Esophagus squamous epithelium (tissue), 5 donors: ENCODE results near the gene DHX8. TPM values are rescaled to one million over a fixed set of nuclear protein-coding genes. Genes with fewer than 3 reads are reported as not detected.
A peak's percentile ranks its signal among the peaks of the same experiment; 100 is the strongest.
"Not testable (repeated sequence)": the region's sequence is repeated elsewhere in the genome, so short reads cannot be mapped to it uniquely, and the experiment has no call there.

Source experiments
- DNase-seq: peaks from one replicate; lab custom pipeline; 2025; lab: John Stamatoyannopoulos, UW
- H3K27ac ChIP-seq, 4 donors: fragments of 200-600 bp; sonication (generic); one replicate each; pipeline ENCODE4 v1.5.1; 2016 to 2019; ENCODE audit warnings: mild to moderate bottlenecking in 1 of 4
- H3K27me3 ChIP-seq, 4 donors: fragments of 200-600 bp; sonication (generic); 1 replicate in 3 of 4; 2 replicates in 1 of 4; pipeline versions ENCODE4 v1.5.1 to v1.6.0; 2017 to 2021; ENCODE audit warnings: antibody characterized with exemption in 1 of 4
- H3K36me3 ChIP-seq, 3 donors: fragments of 200-600 bp; sonication (generic); one replicate each; pipeline ENCODE4 v1.5.1; 2016 to 2019
- H3K4me1 ChIP-seq, 3 donors: fragments of 200-600 bp; sonication (generic); one replicate each; pipeline ENCODE4 v1.5.1; 2017 to 2019
- H3K4me3 ChIP-seq, 4 donors: fragments of 200-600 bp; sonication (generic); 1 replicate in 3 of 4; 2 replicates in 1 of 4; pipeline ENCODE4 v1.5.1; 2016 to 2019; ENCODE audit warnings: mild to moderate bottlenecking in 2 of 4, moderate library complexity in 1 of 4
- H3K9me3 ChIP-seq, 3 donors: fragments of 200-600 bp; sonication (generic); one replicate each; pipeline ENCODE4 v1.5.1; 2016 to 2019
- CTCF ChIP-seq, 6 experiments: fragments of 450-650 bp in 4 of 6; fragments of 200-600 bp in 2 of 6; sonication (generic) in 2 of 6; IDR thresholded peaks; one replicate each; pipeline ENCODE4 v1.5.1; 2016 to 2019; ENCODE audit warnings: antibody characterized with exemption in 6 of 6, mild to moderate bottlenecking in 4 of 6, moderate library complexity in 4 of 6
- POLR2A ChIP-seq, 4 donors: fragments of 450-650 bp; IDR thresholded peaks; one replicate each; pipeline ENCODE4 v1.6.1; 2017; ENCODE audit warnings: antibody characterized with exemption in 4 of 4, mild to moderate bottlenecking in 4 of 4, moderate library complexity in 3 of 4
- WGBS, 2 donors: methylation state at CpG; one replicate each; pipeline ENCODE4 v1.1.5; 2018; 5-methylcytosine and 5-hydroxymethylcytosine counted together
- intact Hi-C: fragments of 100-400 bp; cut with DNase I; formaldehyde crosslinking; loops from one replicate; pipeline ENCODE4 v1.15.0; 2022
- total RNA-seq, 4 donors: library from RNA; depleted of rRNA; stranded (reverse); fragments of >200 nt; gene quantifications; one replicate each; pipeline ENCODE4 v1.1.0, GENCODE V29; 2016
- donor health status: DM: yes; HTN: yes; CAD: no.

The DHX8 gene
- total RNA-seq, 4 donors from 2014 or later: 28.1 to 32.3 (median 31.0) TPM

GRCh38 chr17:43469145-43469544 lies 14.6 kb upstream of the DHX8 start:
- Histone ChIP-seq H3K36me3 (no peaks in the 10 kb centered on the region), H3K4me3 (no peak overlapping the region), H3K27ac (peak overlapping the region; percentile 76 to 92 (median 87)), H3K27me3 (no peaks in the 10 kb centered on the region), H3K9me3 (no peaks in the 10 kb centered on the region), H3K4me1 (peaks cover 9 to 64% (median 37%) of the 10 kb centered on the region in 3 donors)
- intact Hi-C loops: no loop called here
- no peak for DNase-seq
- no peak for TF ChIP-seq CTCF (IDR thresholded peaks at IDR 0.05)
- peak in 2 of 4 donors; percentile 4 to 8 for TF ChIP-seq POLR2A (IDR thresholded peaks at IDR 0.05)
- WGBS, 2 donors: 35 to 45% methylated on average over 4 of the region's 4 CpGs

GRCh38 chr17:43471585-43472160 lies 12.1 kb upstream of the DHX8 start:
- Histone ChIP-seq H3K9me3 (no peaks in the 10 kb centered on the region), H3K27ac (peak overlapping the region in 2 of 4 donors; percentile 89 to 92), H3K4me1 (peaks cover 9 to 51% (median 30%) of the 10 kb centered on the region in 3 donors), H3K4me3 (no peak overlapping the region), H3K27me3 (no peaks in the 10 kb centered on the region), H3K36me3 (no peaks in the 10 kb centered on the region)
- WGBS, 2 donors: 47 to 48% methylated on average over 2 of the region's 2 CpGs
- TF ChIP-seq POLR2A (IDR thresholded peaks at IDR 0.05): no peak
- no peak for TF ChIP-seq CTCF (IDR thresholded peaks at IDR 0.05)
- no peak for DNase-seq
- intact Hi-C loops: no loop called here

GRCh38 chr17:43475494-43476089 lies 8.2 kb upstream of the DHX8 start:
- H3K4me3 ChIP-seq: no peak overlapping the region
- 85 to 87% methylated on average over 10 to 11 of the region's 11 CpGs for WGBS, 2 donors

GRCh38 chr17:43476306-43476705 lies 7.5 kb upstream of the DHX8 start:
- H3K36me3 ChIP-seq, H3K4me3 ChIP-seq, H3K27ac ChIP-seq, DNase-seq, H3K4me1 ChIP-seq, intact Hi-C loops, H3K27me3 ChIP-seq, H3K9me3 ChIP-seq: not testable (repeated sequence)
- 92% methylated on average over 3 to 7 of the region's 9 CpGs for WGBS, 2 donors

More at GRCh38 chr17:43475494-43476089, 8.2 kb upstream of the DHX8 start:
- H3K36me3 ChIP-seq: no peaks in the 10 kb centered on the region
- TF ChIP-seq CTCF (IDR thresholded peaks at IDR 0.05): no peak
- TF ChIP-seq POLR2A (IDR thresholded peaks at IDR 0.05): no peak
- no peak for DNase-seq
- H3K4me1 ChIP-seq: peaks cover 0 to 14% (median 0%) of the 10 kb centered on the region in 3 donors
- no peak overlapping the region for H3K27ac ChIP-seq
- H3K27me3 ChIP-seq: no peaks in the 10 kb centered on the region
- H3K9me3 ChIP-seq: no peaks in the 10 kb centered on the region
- intact Hi-C loops: no loop called here

- Histone ChIP-seq H3K27ac (no peak overlapping the region), H3K9me3 (no peaks in the 10 kb centered on the region), H3K36me3 (no peaks in the 10 kb centered on the region), H3K4me1 (peaks cover 0 to 5% (median 1%) of the 10 kb centered on the region in 3 donors), H3K4me3 (no peak overlapping the region), H3K27me3 (no peaks in the 10 kb centered on the region)
- TF ChIP-seq POLR2A (IDR thresholded peaks at IDR 0.05) (no peak), CTCF (IDR thresholded peaks at IDR 0.05) (no peak)
- DNase-seq: no peak
- intact Hi-C loops: no loop called here
- WGBS, 2 donors: 66 to 70% methylated on average over 7 to 8 of the region's 9 CpGs
Observed at GRCh38 chr17:43477832-43478634, 5.7 kb upstream of the DHX8 start.
